CD14-positive monocyte (primary cell): ENCODE results near the gene EML1. TPM values are rescaled to one million over a fixed set of nuclear protein-coding genes. Genes with fewer than 3 reads are reported as not detected.

ENCODE experiments used
- DNase-seq, 3 donors: peaks; one replicate each; pipeline ENCODE4 v3.0.0-alpha.2; 2011 to 2022
- H2AFZ ChIP-seq: 2 replicates; pipeline ENCODE4 v1.6.0; 2012; ENCODE audit warnings: mild to moderate bottlenecking, low read depth, low read length, inconsistent platforms; ENCODE audit not compliant: insufficient read depth, poor library complexity, severe bottlenecking
- H3K27ac ChIP-seq, 2 donors: 1 replicate in 1 of 2; 2 replicates in 1 of 2; pipeline ENCODE4 v1.5.1; 2012 to 2013; ENCODE audit warnings: low read length in 2 of 2, control low read depth in 1 of 2, inconsistent platforms in 1 of 2, low read depth in 1 of 2, mild to moderate bottlenecking in 1 of 2
- H3K27me3 ChIP-seq, 2 donors: one replicate each; pipeline versions ENCODE4 v1.6.0 to v1.6.1; 2011 to 2013; ENCODE audit warnings: low read length in 2 of 2; ENCODE audit not compliant: control insufficient read depth in 2 of 2, insufficient read depth in 2 of 2
- H3K36me3 ChIP-seq, 2 donors: replicated peaks in 1 of 2; 1 replicate in 1 of 2; 2 replicates in 1 of 2; pipeline versions ENCODE4 v1.5.1 to v1.6.1; 2012 to 2013; ENCODE audit warnings: low read length in 2 of 2, control low read depth in 1 of 2, inconsistent platforms in 1 of 2, mild to moderate bottlenecking in 1 of 2; ENCODE audit not compliant: insufficient read depth in 2 of 2, control insufficient read depth in 1 of 2
- H3K4me1 ChIP-seq, 2 donors: 1 replicate in 1 of 2; 2 replicates in 1 of 2; pipeline versions ENCODE4 v1.5.1 to v1.6.1; 2012 to 2013; ENCODE audit warnings: low read length in 2 of 2, control low read depth in 1 of 2, inconsistent platforms in 1 of 2, mild to moderate bottlenecking in 1 of 2, moderate library complexity in 1 of 2; ENCODE audit not compliant: insufficient read depth in 2 of 2, control insufficient read depth in 1 of 2
- H3K4me2 ChIP-seq: replicated peaks from 2 replicates; pipeline ENCODE3; 2012; ENCODE audit warnings: low read length, moderate library complexity, mild to moderate bottlenecking; ENCODE audit not compliant: poor library complexity, severe bottlenecking; ENCODE audit errors: extremely low read depth
- H3K4me3 ChIP-seq, 3 experiments: fragments of 200-600 bp in 1 of 3; sonication (generic) in 1 of 3; replicated peaks in 1 of 3; 1 replicate in 2 of 3; 2 replicates in 1 of 3; pipeline ENCODE4 v1.5.1; 2011 to 2013; ENCODE audit warnings: low read length in 3 of 3, mild to moderate bottlenecking in 3 of 3, control low read depth in 2 of 3, low read depth in 2 of 3, inconsistent platforms in 1 of 3, moderate library complexity in 1 of 3
- H3K79me2 ChIP-seq: 2 replicates; pipeline ENCODE4 v1.6.0; 2012; ENCODE audit warnings: mild to moderate bottlenecking, control low read depth, inconsistent platforms, low read length, moderate library complexity; ENCODE audit not compliant: insufficient read depth
- H3K9ac ChIP-seq: 2 replicates; pipeline ENCODE4 v1.6.0; 2017; ENCODE audit warnings: low read length, mild to moderate bottlenecking; ENCODE audit not compliant: insufficient read depth, poor library complexity, severe bottlenecking
- H3K9me3 ChIP-seq, 2 donors: replicated peaks in 1 of 2; 1 replicate in 1 of 2; 2 replicates in 1 of 2; pipeline versions ENCODE4 v1.5.1 to v1.6.1; 2012 to 2013; ENCODE audit warnings: low read length in 2 of 2, control low read depth in 1 of 2; ENCODE audit not compliant: control insufficient read depth in 1 of 2, insufficient read depth in 1 of 2
- H4K20me1 ChIP-seq: 2 replicates; pipeline ENCODE4 v1.6.0; 2012; ENCODE audit warnings: mild to moderate bottlenecking, low read length, control low read depth, moderate library complexity; ENCODE audit not compliant: insufficient read depth
- H3K27ac Mint-ChIP-seq, 7 donors: one replicate each; pipeline ENCODE4 v1.8.0; 2020; ENCODE audit warnings: mild to moderate bottlenecking in 7 of 7, mixed read lengths in 7 of 7, moderate library complexity in 6 of 7, inconsistent platforms in 2 of 7
- H3K27me3 Mint-ChIP-seq, 3 donors: one replicate each; pipeline ENCODE4 v1.8.0; 2021 to 2022; ENCODE audit warnings: low read depth in 3 of 3, mild to moderate bottlenecking in 3 of 3, mixed read lengths in 3 of 3, moderate library complexity in 3 of 3, inconsistent platforms in 1 of 3
- H3K36me3 Mint-ChIP-seq, 2 donors: one replicate each; pipeline ENCODE4 v1.8.0; 2020; ENCODE audit warnings: mixed read lengths in 2 of 2, inconsistent platforms in 1 of 2, mild to moderate bottlenecking in 1 of 2
- H3K4me1 Mint-ChIP-seq: one replicate; pipeline ENCODE4 v1.8.0; 2020; ENCODE audit warnings: mild to moderate bottlenecking, mixed read lengths
- H3K4me3 Mint-ChIP-seq, 2 donors: one replicate each; pipeline ENCODE4 v1.8.0; 2020; ENCODE audit warnings: mild to moderate bottlenecking in 2 of 2, mixed read lengths in 2 of 2, moderate library complexity in 1 of 2
- H3K9me3 Mint-ChIP-seq, 7 donors: one replicate each; pipeline ENCODE4 v1.8.0; 2020 to 2022; ENCODE audit warnings: mixed read lengths in 7 of 7, mild to moderate bottlenecking in 6 of 7, moderate library complexity in 6 of 7, inconsistent platforms in 2 of 7
- WGBS: methylation state at CpG from one replicate; pipeline ENCODE4 v1.1.5; 2013; ENCODE audit warnings: missing lambda C conversion rate; ENCODE audit not compliant: insufficient coverage; 5-methylcytosine and 5-hydroxymethylcytosine counted together
- intact Hi-C, 2 donors: fragments of 100-400 bp; cut with micrococcal nuclease; formaldehyde crosslinking; loops; one replicate each; pipeline versions ENCODE4 v1.15.0 to v1.15.1; 2023
- polyA plus RNA-seq, 3 donors: library from polyadenylated mRNA; depleted of rRNA in 1 of 3; unstranded in 2 of 3; stranded (reverse) in 1 of 3; fragments of 300-500 nt in 2 of 3; fragments of >200 nt in 1 of 3; fragmentation: Illumina TruSeq in 2 of 3; gene quantifications; 1 replicate in 2 of 3; 2 replicates in 1 of 3; pipeline ENCODE4 v1.2.3, GENCODE V29; 2012 to 2021
- TF ChIP-seq, protein P1 (sequence below): fragments of 200-600 bp; IDR thresholded peaks from one replicate; pipeline ENCODE4 v1.8.0; 2022; ENCODE audit warnings: antibody characterized with exemption, mild to moderate bottlenecking

The EML1 gene
- polyA plus RNA-seq, 3 donors, result not detected

GRCh38 chr14:99792210-99792535, 1.0 kb upstream of the EML1 start:
- no peaks in the 10 kb centered on the region for H3K36me3 ChIP-seq
- no peak overlapping the region for H3K4me2 ChIP-seq
- H3K9ac ChIP-seq, result no peak overlapping the region
- Mint-ChIP-seq H3K36me3 (no peaks in the 10 kb centered on the region), H3K9me3 (peaks cover 0 to 9% (median 4%) of the 10 kb centered on the region in 7 donors), H3K27me3 (peaks cover 63 to 77% (median 69%) of the 10 kb centered on the region in 3 donors), H3K4me1 (peaks cover 8% of the 10 kb centered on the region), H3K27ac (no peak overlapping the region), H3K4me3 (peak overlapping the region in 1 of 2 donors; percentile 83)
- WGBS, result 100% methylated on average over 2 of the region's 6 CpGs
- no peak overlapping the region for H3K4me3 ChIP-seq
- H3K4me1 ChIP-seq, result no peaks in the 10 kb centered on the region
- H3K27ac ChIP-seq, result no peak overlapping the region
- H3K9me3 ChIP-seq, result peaks cover 0 to 7% of the 10 kb centered on the region in 2 donors
- TF ChIP-seq, protein P1, sequence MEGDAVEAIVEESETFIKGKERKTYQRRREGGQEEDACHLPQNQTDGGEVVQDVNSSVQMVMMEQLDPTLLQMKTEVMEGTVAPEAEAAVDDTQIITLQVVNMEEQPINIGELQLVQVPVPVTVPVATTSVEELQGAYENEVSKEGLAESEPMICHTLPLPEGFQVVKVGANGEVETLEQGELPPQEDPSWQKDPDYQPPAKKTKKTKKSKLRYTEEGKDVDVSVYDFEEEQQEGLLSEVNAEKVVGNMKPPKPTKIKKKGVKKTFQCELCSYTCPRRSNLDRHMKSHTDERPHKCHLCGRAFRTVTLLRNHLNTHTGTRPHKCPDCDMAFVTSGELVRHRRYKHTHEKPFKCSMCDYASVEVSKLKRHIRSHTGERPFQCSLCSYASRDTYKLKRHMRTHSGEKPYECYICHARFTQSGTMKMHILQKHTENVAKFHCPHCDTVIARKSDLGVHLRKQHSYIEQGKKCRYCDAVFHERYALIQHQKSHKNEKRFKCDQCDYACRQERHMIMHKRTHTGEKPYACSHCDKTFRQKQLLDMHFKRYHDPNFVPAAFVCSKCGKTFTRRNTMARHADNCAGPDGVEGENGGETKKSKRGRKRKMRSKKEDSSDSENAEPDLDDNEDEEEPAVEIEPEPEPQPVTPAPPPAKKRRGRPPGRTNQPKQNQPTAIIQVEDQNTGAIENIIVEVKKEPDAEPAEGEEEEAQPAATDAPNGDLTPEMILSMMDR, result no peak
- no peaks in the 10 kb centered on the region for H3K79me2 ChIP-seq
- H2AFZ ChIP-seq, result no peak overlapping the region
- no peak for DNase-seq
- intact Hi-C loops, result no loop called here
- no peaks in the 10 kb centered on the region for H4K20me1 ChIP-seq
- H3K27me3 ChIP-seq, result peaks cover 51 to 63% of the 10 kb centered on the region in 2 donors

DNA sequence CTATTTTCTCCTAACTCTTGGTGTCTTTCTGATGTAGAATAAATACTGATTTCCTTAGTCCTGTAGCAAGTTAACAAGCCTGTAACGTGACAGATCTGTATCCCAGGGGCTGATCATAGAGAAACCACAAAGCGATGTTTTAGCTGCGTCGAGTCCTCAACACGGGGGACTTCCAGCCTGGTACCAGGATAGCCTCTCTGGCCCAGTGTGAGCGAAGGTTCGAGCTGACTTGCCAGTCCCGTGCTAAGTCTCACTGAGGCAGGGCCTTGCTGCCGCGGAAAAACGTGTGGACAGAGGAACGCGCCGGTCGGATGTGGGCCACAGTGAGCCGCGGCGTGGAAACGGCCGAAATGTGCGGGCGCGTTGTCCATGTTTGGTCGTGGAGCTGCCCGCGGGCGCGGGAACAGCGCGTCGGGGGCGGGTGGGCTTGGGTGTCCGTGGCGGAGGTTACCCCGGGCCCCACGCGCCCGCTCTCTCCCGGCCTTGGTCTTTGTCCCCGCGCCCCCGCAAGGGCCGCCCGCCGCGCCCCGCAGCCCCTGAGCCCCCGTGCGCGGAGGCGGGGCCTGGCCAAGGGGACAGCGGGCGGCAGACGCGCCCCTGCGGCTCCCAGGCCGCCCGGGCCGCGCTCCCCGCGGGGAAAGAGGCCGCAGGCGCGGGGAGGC, 531 bp upstream of the EML1 start:
- intact Hi-C loops, result no loop called here
- 11% methylated on average over 65 of the region's 65 CpGs for WGBS
- Histone ChIP-seq H3K9me3 (peaks cover 0 to 7% of the 10 kb centered on the region in 2 donors), H3K4me1 (no peaks in the 10 kb centered on the region), H4K20me1 (no peaks in the 10 kb centered on the region), H3K36me3 (no peaks in the 10 kb centered on the region), H3K4me2 (no peak overlapping the region), H3K79me2 (no peaks in the 10 kb centered on the region), H3K27ac (no peak overlapping the region), H3K27me3 (peaks cover 54 to 69% of the 10 kb centered on the region in 2 donors), H3K4me3 (no peak overlapping the region), H2AFZ (no peak overlapping the region), H3K9ac (no peak overlapping the region)
- Mint-ChIP-seq H3K4me3 (peak overlapping the region in 1 of 2 donors; percentile 83), H3K27ac (no peak overlapping the region), H3K4me1 (peaks cover 8% of the 10 kb centered on the region), H3K27me3 (peaks cover 66 to 77% (median 71%) of the 10 kb centered on the region in 3 donors), H3K9me3 (peaks cover 0 to 9% (median 4%) of the 10 kb centered on the region in 7 donors), H3K36me3 (no peaks in the 10 kb centered on the region)
- no peak for DNase-seq
- TF ChIP-seq, protein P1, result no peak
